Adipocyte (in vitro differentiated cells): ENCODE measurements around the gene NPNT.

Experiments
- DNase-seq: peaks from one replicate; pipeline ENCODE4 v3.0.0-alpha.2; 2015; ENCODE audit warnings: low read depth
- H3K27me3 ChIP-seq: replicated peaks from 2 replicates; pipeline ENCODE4 v1.7.0; 2013; ENCODE audit warnings: mild to moderate bottlenecking, low read length, moderate library complexity; ENCODE audit not compliant: control insufficient read depth, insufficient read depth
- H3K36me3 ChIP-seq: 2 replicates; pipeline ENCODE4 v1.7.0; 2013; ENCODE audit warnings: low read length, mild to moderate bottlenecking, moderate library complexity; ENCODE audit not compliant: control insufficient read depth, insufficient read depth, severe bottlenecking
- H3K4me1 ChIP-seq: 2 replicates; pipeline ENCODE4 v1.7.0; 2013; ENCODE audit warnings: mild to moderate bottlenecking, low read length, moderate library complexity; ENCODE audit not compliant: control insufficient read depth, insufficient read depth
- H3K4me3 ChIP-seq: 2 replicates; pipeline ENCODE4 v1.7.0; 2013; ENCODE audit warnings: mild to moderate bottlenecking, low read length, moderate library complexity
- H3K9ac ChIP-seq: 2 replicates; pipeline ENCODE4 v1.7.0; 2013; ENCODE audit warnings: mild to moderate bottlenecking, low read length, moderate library complexity
- H3K9me3 ChIP-seq: 2 replicates; pipeline ENCODE4 v1.7.0; 2013; ENCODE audit warnings: mild to moderate bottlenecking, low read length, moderate library complexity; ENCODE audit not compliant: control insufficient read depth

NPNT gene

DNA sequence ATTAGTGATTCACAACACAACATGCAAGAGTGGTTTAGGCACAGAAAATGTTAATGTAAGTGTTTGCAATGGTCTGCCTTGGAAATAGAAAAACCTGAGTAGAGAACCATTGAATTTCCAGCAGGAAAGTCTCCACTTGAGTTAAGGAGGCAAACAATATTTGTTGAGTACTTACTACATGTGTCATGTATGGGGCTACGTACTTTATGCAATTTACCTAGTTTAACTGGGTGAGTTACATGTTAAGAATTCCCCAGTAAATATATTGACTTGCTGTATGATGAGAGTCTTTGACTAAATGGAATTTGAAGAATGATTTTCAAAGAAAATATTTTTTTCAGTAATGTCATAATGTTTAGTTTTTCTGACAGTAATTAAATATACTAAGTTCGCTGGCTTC, 7.8 kb upstream of the NPNT start:
- Histone ChIP-seq H3K4me3 (no peak overlapping the region), H3K9me3 (no peaks in the 10 kb centered on the region), H3K36me3 (no peaks in the 10 kb centered on the region), H3K27me3 (peaks cover 24% of the 10 kb centered on the region), H3K9ac (no peak overlapping the region), H3K4me1 (no peaks in the 10 kb centered on the region)
- no peak for DNase-seq

DNA sequence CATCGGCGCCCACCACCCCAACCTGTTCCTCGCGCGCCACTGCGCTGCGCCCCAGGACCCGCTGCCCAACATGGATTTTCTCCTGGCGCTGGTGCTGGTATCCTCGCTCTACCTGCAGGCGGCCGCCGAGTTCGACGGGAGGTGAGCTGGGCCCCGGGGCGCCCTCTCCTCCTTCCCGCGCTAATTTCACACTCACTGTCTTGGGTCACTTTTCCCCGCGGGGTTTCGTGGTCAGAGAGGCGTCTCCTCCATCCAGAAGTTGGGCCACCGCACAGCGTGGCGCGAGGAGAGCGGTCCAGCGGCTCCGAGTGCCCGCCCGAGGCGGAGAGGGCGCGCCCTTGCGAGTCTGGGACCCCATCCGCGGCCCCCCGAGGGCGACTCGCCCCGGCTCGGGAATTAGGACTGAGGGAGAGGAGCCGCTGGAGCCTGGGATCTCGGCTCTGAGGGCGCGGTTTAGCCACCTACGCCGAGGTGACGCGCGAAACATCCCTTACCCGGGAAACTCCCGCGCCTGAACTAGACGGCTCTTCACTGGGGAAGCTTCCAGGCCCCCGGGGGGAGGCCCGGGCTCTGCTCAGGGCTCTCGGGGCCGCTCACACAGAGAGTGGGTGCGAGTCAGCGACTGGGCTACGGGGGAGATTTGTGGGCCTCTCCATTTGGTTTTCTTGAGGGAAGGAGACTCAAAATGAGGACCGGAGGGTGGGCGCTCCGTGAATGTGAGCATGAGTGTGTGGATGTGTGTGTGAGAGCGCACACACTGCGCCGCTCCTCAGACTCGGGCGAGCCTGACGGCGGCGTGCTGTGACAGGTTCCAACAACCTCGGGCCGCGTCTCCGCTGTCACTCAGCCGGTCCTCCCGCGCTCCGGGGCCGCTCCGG, 551 bp downstream of the NPNT start:
- Histone ChIP-seq H3K9me3 (no peaks in the 10 kb centered on the region), H3K36me3 (no peaks in the 10 kb centered on the region), H3K27me3 (peaks cover 86% of the 10 kb centered on the region), H3K9ac (no peak overlapping the region), H3K4me3 (peak overlapping the region; percentile 70), H3K4me1 (peaks cover 5% of the 10 kb centered on the region)
- peak; percentile 41 for DNase-seq

DNA sequence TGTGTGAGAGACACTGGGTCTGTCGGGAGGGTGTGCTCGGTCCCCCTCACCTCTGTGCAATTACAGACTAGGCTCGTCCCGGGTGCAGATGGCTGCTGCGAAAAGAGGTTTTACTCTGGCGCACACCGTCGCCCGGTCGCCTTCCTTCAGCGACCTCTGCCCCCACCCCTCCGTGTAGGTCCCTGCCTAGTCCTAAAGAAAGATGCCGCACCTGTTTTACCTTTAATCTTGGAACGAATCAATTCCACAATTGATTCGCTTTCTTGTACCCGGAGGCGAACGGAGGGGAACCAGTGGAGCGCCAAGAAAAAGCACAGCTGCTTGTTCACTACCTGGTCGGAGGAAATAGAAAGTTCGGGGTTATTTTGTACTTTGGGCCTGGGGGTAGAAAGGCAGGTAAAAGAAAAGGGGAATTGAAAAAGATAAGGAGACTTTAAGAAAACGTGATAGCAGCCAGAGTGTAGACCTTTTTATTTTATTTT, 1.2 kb downstream of the NPNT start:
- no peak for DNase-seq
- Histone ChIP-seq H3K27me3 (peaks cover 82% of the 10 kb centered on the region), H3K36me3 (no peaks in the 10 kb centered on the region), H3K4me1 (peaks cover 5% of the 10 kb centered on the region), H3K9me3 (no peaks in the 10 kb centered on the region), H3K4me3 (peak overlapping the region; percentile 70), H3K9ac (no peak overlapping the region)

DNA sequence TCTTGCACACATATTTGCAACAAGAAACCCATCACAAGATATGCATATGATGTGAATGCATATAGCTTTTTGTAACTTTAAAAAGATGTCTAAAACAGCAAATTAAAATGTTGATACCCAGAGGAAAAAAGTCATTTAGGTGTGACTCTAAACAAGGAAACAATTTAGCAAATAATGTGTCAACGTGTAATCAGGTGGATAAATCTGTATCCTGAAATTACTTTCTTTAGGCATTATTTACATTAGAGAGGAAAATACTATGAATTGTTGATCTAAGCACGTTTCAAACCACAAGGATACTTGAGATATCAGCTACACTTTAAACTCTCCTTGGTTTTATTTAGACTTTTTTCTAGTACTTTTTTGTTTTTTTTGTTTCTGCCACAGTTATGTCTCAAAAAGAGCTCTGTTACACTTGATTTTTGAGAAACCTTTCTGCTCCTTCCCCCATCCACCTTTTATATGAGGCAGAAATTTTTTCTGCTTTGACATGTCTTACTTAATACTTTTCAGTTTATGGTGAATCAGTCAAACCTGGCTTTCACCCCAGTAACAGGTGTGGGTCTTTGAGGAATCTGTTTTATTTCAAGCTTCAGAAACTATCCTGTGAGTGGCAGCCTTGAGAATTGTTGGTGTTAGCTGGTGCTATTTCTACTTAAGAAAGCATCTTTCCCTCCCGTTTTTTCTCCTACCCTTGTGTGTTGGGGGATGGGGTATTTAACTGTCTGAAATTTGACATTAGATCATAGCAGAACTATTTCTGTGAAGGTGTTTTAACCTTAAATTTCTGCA, 1.9 kb downstream of the NPNT start:
- no peak for DNase-seq

GRCh38 chr4:105900541-105900940, 5.3 kb downstream of the NPNT start:
- no peak for DNase-seq
- peaks cover 5% of the 10 kb centered on the region for H3K4me1 ChIP-seq
- H3K9me3 ChIP-seq = no peaks in the 10 kb centered on the region
- no peak overlapping the region for H3K9ac ChIP-seq
- H3K4me3 ChIP-seq = no peak overlapping the region
- H3K36me3 ChIP-seq = no peaks in the 10 kb centered on the region
- H3K27me3 ChIP-seq = peaks cover 53% of the 10 kb centered on the region

More for the DNA sequence above, 1.9 kb downstream of the NPNT start:
- no peaks in the 10 kb centered on the region for H3K9me3 ChIP-seq
- H3K36me3 ChIP-seq = no peaks in the 10 kb centered on the region
- H3K27me3 ChIP-seq = peaks cover 75% of the 10 kb centered on the region
- H3K4me3 ChIP-seq = no peak overlapping the region
- H3K4me1 ChIP-seq = peaks cover 5% of the 10 kb centered on the region
- no peak overlapping the region for H3K9ac ChIP-seq

- no peak overlapping the region for H3K4me3 ChIP-seq
- H3K9me3 ChIP-seq = no peaks in the 10 kb centered on the region
- peaks cover 33% of the 10 kb centered on the region for H3K27me3 ChIP-seq
- no peak for DNase-seq
- no peak overlapping the region for H3K9ac ChIP-seq
- H3K4me1 ChIP-seq = no peaks in the 10 kb centered on the region
- no peaks in the 10 kb centered on the region for H3K36me3 ChIP-seq
These were observed 7.4 kb downstream of the NPNT start for GRCh38 chr4:105902550-105903262.

GRCh38 chr4:105909787-105910281, 14.6 kb downstream of the NPNT start:
- Histone ChIP-seq H3K27me3 (no peaks in the 10 kb centered on the region), H3K4me3 (no peak overlapping the region), H3K36me3 (no peaks in the 10 kb centered on the region), H3K9me3 (no peaks in the 10 kb centered on the region), H3K9ac (no peak overlapping the region), H3K4me1 (peaks cover 4% of the 10 kb centered on the region)
- no peak for DNase-seq

- H3K36me3 ChIP-seq = no peaks in the 10 kb centered on the region
- H3K4me3 ChIP-seq = no peak overlapping the region
- DNase-seq = no peak
- no peak overlapping the region for H3K9ac ChIP-seq
- peaks cover 4% of the 10 kb centered on the region for H3K4me1 ChIP-seq
- no peaks in the 10 kb centered on the region for H3K27me3 ChIP-seq
- H3K9me3 ChIP-seq = no peaks in the 10 kb centered on the region
These were observed 16.2 kb downstream of the NPNT start for GRCh38 chr4:105911426-105911825.

GRCh38 chr4:105912633-105913032, 17.4 kb downstream of the NPNT start:
- H3K4me1 ChIP-seq = peaks cover 4% of the 10 kb centered on the region
- no peak overlapping the region for H3K9ac ChIP-seq
- no peaks in the 10 kb centered on the region for H3K36me3 ChIP-seq
- no peak overlapping the region for H3K4me3 ChIP-seq
- H3K27me3 ChIP-seq = no peaks in the 10 kb centered on the region
- no peak for DNase-seq
- no peaks in the 10 kb centered on the region for H3K9me3 ChIP-seq

DNA sequence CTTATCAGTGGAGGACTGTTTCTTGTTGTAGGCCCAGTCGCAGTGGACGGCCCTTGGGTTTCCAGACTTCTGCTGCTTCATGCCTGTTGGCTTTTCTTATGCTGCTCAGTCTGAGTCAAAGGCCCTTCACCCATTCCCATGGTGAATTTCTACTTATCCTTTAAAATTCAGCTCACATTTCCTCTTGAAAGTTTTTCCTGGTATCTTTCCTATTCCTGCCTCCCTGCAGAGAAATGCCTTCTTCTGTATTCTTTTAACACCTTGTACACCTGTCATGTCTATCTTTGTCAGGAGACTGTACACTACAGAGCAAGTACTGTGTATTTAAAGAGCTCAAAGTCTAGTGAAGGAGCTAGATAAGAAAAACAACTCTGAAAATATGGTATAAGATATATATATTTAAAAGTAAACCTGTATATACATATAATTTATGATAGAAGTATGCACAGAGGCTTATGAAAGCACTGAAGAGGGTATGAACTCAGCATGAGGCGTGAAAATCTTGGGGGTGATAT, 22.0 kb downstream of the NPNT start:
- Histone ChIP-seq H3K27me3 (no peaks in the 10 kb centered on the region), H3K36me3 (no peaks in the 10 kb centered on the region), H3K4me1 (no peaks in the 10 kb centered on the region), H3K9ac (no peak overlapping the region), H3K9me3 (no peaks in the 10 kb centered on the region), H3K4me3 (no peak overlapping the region)
- no peak for DNase-seq
